Measurements from ENCODE around the gene ULBP1. TPM values are rescaled to one million over a fixed set of nuclear protein-coding genes. Genes with fewer than 3 reads are reported as not detected.

The ULBP1 gene
- total RNA-seq, 1 donor from 2014 or later, result 0.16 TPM

Other genes with a start within 250 kb of the ULBP1 start
- gene LATS1, start 245.8 kb upstream of the ULBP1 start, total RNA-seq, result 13.5 and 13.8 TPM in 2 replicates
- 33.2 and 51.5 TPM in 2 replicates for gene NUP43, start 217.4 kb upstream of the ULBP1 start, total RNA-seq
- gene PCMT1, start 214.2 kb upstream of the ULBP1 start, total RNA-seq, result 114 and 213 TPM in 2 replicates
- gene LRP11, start 99.6 kb upstream of the ULBP1 start, total RNA-seq, result 53.2 and 62.7 TPM in 2 replicates
- 4.1 and 6.8 TPM in 2 replicates for gene RAET1E, start 65.8 kb upstream of the ULBP1 start, total RNA-seq
- gene RAET1G, start 40.8 kb upstream of the ULBP1 start, total RNA-seq, result not detected in 2 replicates
- 5.8 and 6.6 TPM in 2 replicates for gene ULBP2, start 21.9 kb upstream of the ULBP1 start, total RNA-seq
- not detected in 2 replicates for gene RAET1L, start 61.6 kb downstream of the ULBP1 start, total RNA-seq
- 6.7 and 8.5 TPM in 2 replicates for gene ULBP3, start 105.2 kb downstream of the ULBP1 start, total RNA-seq
- not detected in 2 replicates for gene PPP1R14C, start 179.1 kb downstream of the ULBP1 start, total RNA-seq

Data from myocyte (in vitro differentiated cells).